ENCODE measurements around the gene ADISSP. TPM values are rescaled to one million over a fixed set of nuclear protein-coding genes. Genes with fewer than 3 reads are reported as not detected.

Gene ADISSP
- total and polyA plus RNA-seq, 2 of the 8 experiments (the other 6 are each of a cell fraction or from before 2014, with no cell fraction given) = 111 to 141 TPM

DNA sequence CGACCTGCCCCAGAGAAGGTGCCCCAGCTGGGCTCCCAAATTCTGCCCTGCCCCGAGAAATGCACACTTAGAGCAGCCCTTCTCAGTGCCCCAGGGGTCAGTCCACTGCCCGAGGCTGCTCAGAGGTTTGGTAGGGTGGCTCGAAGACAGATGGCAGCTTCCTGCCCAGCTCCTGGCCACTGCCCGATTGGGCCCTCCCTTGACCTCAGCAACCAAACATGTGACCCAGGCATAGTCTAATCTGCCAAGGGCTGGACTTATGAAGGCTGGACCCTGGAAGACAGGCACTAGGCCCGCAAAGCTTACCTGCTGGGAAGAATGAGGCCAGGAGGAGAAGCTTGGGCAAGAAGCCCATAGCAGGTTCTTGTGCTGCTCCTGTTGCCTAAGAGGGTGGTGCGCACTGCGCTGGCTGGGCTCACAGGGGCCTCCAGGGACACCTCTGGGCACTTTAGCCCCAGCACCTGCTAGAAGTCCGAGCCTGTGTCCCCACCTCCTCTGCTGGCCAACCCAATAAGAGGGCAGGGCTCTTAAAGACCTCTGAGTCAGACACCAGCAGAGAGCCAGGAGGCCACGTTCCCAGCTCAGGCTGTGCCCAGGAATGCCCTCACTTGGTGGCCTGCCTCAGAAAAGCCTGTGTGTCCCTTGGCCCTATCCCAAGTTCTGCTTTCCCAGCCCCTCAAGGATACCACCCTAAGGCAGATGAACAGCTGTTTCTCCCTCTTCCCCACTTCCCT is 60.6 kb downstream of the ADISSP start:
- H3K79me2 ChIP-seq (ENCODE audit: control insufficient read depth in 1 of 2, insufficient read depth in 2 of 2, low read length in 2 of 2) = no peaks in the 10 kb centered on the region
- H3K4me1 ChIP-seq (replicated peaks in 1 of 4; ENCODE audit: control insufficient read depth in 3 of 4, insufficient read depth in 4 of 4, low read length in 3 of 4) = no peaks in the 10 kb centered on the region
- H2BK5ac ChIP-seq (ENCODE audit: low read depth, low read length) = no peak overlapping the region
- H2BK20ac ChIP-seq (ENCODE audit: low read length) = no peak overlapping the region
- no peak overlapping the region for H3K9ac ChIP-seq (replicated peaks in 1 of 4; ENCODE audit: extremely low read depth in 1 of 4, low read depth in 3 of 4, low read length in 3 of 4)
- H3K56ac ChIP-seq (replicated peaks; ENCODE audit: insufficient read length, low read depth, low read length) = no peak overlapping the region
- peak overlapping the region; percentile 22; the same call in 1 of the 2 replicates for H4K8ac ChIP-seq (ENCODE audit: extremely low read depth, insufficient read depth, low read length)
- no peak overlapping the region for H3K27ac ChIP-seq (ENCODE audit: low read depth, low read length)
- H3K36me3 ChIP-seq (ENCODE audit: control insufficient read depth in 2 of 4, insufficient read depth in 4 of 4, low read length in 3 of 4) = no peaks in the 10 kb centered on the region
- H4K20me1 ChIP-seq (replicated peaks in 1 of 2; ENCODE audit: control insufficient read depth in 1 of 2, insufficient read depth in 2 of 2, low read length in 2 of 2) = no peaks in the 10 kb centered on the region
- H3K4ac ChIP-seq (replicated peaks; ENCODE audit: insufficient read length, low read depth, low read length) = no peak overlapping the region
- no peak overlapping the region for H2BK15ac ChIP-seq (ENCODE audit: low read length)
- no peak overlapping the region for H3K4me3 ChIP-seq (ENCODE audit: extremely low read depth in 1 of 4, insufficient read depth in 2 of 4, low read depth in 3 of 4, low read length in 4 of 4)
- peaks cover 2% of the 10 kb centered on the region; the same call in 1 of the 2 replicates for H3K23me2 ChIP-seq (ENCODE audit: low read depth, low read length)
- H2BK12ac ChIP-seq (ENCODE audit: low read depth, low read length) = no peak overlapping the region
- no peaks in the 10 kb centered on the region for H3K79me1 ChIP-seq (ENCODE audit: low read depth, low read length)
- no peak overlapping the region for H2AK5ac ChIP-seq (ENCODE audit: low read depth, low read length)
- DNase-seq (ENCODE audit: low read depth in 1 of 2, low spot score in 2 of 2) (no peak), FAIRE-seq (no peak)
- H3K18ac ChIP-seq (ENCODE audit: extremely low read depth, low read length) = no peak overlapping the region
- H3K14ac ChIP-seq (ENCODE audit: insufficient read length) = no peak overlapping the region
- no peak overlapping the region for H2BK120ac ChIP-seq (replicated peaks; ENCODE audit: low read depth, low read length)
- 81% methylated on average over 10 of the region's 10 CpGs; no CpG with 5 or more reads in 1 of the 2 experiments for WGBS, 2 experiments (ENCODE audit: extremely low coverage in 1 of 2, insufficient coverage in 1 of 2, insufficient read length in 1 of 2, insufficient replicate concordance in 2 of 2, low coverage in 1 of 2, low lambda C conversion rate in 2 of 2, missing lambda C conversion rate in 1 of 2)
- no peak overlapping the region for H3K23ac ChIP-seq (ENCODE audit: insufficient read length)
- H2AFZ ChIP-seq (ENCODE audit: low read length) = no peak overlapping the region
- POLR2A ChIA-PET (ENCODE audit: partially characterized antibody) = interaction anchor here (1.1 kb wide), 1 partner anchor 9 kb away, joined by 3 read pairs; no protein-coding TSS in a partner anchor
- no peaks in the 10 kb centered on the region; a peak in 1 of 7 replicates for H3K27me3 ChIP-seq (replicated peaks in 1 of 4; ENCODE audit: control insufficient read depth in 3 of 4, extremely low read depth in 1 of 4, insufficient read depth in 3 of 4, low read length in 3 of 4)
- no peak overlapping the region for H3K4me2 ChIP-seq (ENCODE audit: insufficient read depth in 1 of 2, low read depth in 2 of 2, low read length in 2 of 2)
- H4K5ac ChIP-seq (ENCODE audit: insufficient read length, low read depth, low read length) = no peak overlapping the region
- CTCF ChIA-PET (ENCODE audit: partially characterized antibody) = interaction anchor here (0.9 to 45.1 kb wide), 9 partner anchors 7 to 143 kb away, joined by 3 to 1432 read pairs (median 4); partner anchors contain the start of genes ADAM33 and SIGLEC1
- no peaks in the 10 kb centered on the region for H3K9me3 ChIP-seq (ENCODE audit: insufficient read depth in 2 of 2, low read depth in 1 of 2, low read length in 1 of 2)
- H4K91ac ChIP-seq (replicated peaks; ENCODE audit: insufficient read length, low read length) = no peak overlapping the region
- no peak for TF ChIP-seq SUZ12 (IDR thresholded peaks at IDR 0.05; ENCODE audit: low read length)
- TF ChIP-seq HDAC6 (IDR thresholded peaks at IDR 0.05; ENCODE audit: low read depth, low read length) = no peak
- TF ChIP-seq, protein P1, sequence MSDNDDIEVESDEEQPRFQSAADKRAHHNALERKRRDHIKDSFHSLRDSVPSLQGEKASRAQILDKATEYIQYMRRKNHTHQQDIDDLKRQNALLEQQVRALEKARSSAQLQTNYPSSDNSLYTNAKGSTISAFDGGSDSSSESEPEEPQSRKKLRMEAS (IDR thresholded peaks at IDR 0.05) = no peak
- TF ChIP-seq, protein P2, sequence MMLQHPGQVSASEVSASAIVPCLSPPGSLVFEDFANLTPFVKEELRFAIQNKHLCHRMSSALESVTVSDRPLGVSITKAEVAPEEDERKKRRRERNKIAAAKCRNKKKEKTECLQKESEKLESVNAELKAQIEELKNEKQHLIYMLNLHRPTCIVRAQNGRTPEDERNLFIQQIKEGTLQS (IDR thresholded peaks at IDR 0.05; ENCODE audit: insufficient read depth, low read depth, low read length) = no peak
- TF ChIP-seq SIN3A (conservative IDR thresholded peaks at IDR 0.05 in 1 of 2, IDR thresholded peaks at IDR 0.05 in 1 of 2; ENCODE audit: low read depth in 1 of 2, low read length in 2 of 2) = no peak
- TF ChIP-seq POLR2A (IDR thresholded peaks at IDR 0.05; ENCODE audit: control extremely low read depth in 1 of 2, low read depth in 2 of 2, low read length in 2 of 2) = no peak
- no peak for TF ChIP-seq MAFK (IDR thresholded peaks at IDR 0.05; ENCODE audit: low read depth, low read length)
- TF ChIP-seq SP2 (IDR thresholded peaks at IDR 0.05; ENCODE audit: low read length) = no peak
- no peak for TF ChIP-seq ASH2L (IDR thresholded peaks at IDR 0.05; ENCODE audit: low read length)
- no peak for TF ChIP-seq HDAC2 (IDR thresholded peaks at IDR 0.05; ENCODE audit: borderline replicate concordance in 1 of 2, low read depth in 2 of 2, low read length in 2 of 2)
- no peak for TF ChIP-seq SRF (IDR thresholded peaks at IDR 0.05; ENCODE audit: low read depth, low read length)
- no peak for TF ChIP-seq TEAD4 (IDR thresholded peaks at IDR 0.05; ENCODE audit: low read depth, low read length)
